ENCODE measurements around the gene TOX3. TPM values are rescaled to one million over a fixed set of nuclear protein-coding genes. Genes with fewer than 3 reads are reported as not detected.

The TOX3 gene
- total and polyA plus RNA-seq, 2 of the 13 experiments (the other 11 are each of a cell fraction or from before 2014, with no cell fraction given): 14.5 to 98.6 TPM

DNA sequence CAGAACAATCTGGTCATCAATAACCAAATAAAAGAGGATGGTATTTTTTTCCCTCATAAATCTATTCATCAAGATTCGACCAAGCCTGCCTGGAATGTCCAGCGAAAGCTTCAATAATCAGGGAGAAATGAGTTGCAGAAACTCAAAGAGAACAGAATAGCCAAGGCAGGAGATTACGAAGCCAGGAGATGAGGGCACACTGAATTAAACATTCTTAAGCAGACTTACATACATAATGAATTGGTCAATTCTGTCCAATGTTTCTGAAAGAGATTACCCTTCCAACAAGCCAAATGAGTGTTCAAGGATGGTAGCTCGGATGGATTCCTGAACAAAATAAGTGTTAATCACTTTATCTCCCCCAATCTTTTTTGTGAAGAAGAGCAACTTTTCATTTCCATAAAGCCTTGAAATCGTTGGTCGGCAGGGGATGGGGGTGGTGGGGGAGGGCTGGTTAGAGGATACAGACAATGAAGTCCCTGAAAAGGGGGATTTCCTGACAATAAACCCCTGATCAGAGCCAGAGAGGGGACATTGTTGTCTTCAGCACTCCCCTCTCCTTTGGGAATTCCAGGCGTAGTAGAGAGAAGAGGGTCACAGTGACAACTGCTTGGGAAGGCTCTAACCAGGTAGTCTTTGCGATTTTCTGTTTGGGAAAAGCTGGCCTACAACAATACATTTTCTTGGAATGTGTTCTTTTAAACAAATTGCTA, 20.7 kb downstream of the TOX3 start (continued):
- no peak for TF ChIP-seq SKI (IDR thresholded peaks at IDR 0.05; ENCODE audit: partially characterized antibody)

DNA sequence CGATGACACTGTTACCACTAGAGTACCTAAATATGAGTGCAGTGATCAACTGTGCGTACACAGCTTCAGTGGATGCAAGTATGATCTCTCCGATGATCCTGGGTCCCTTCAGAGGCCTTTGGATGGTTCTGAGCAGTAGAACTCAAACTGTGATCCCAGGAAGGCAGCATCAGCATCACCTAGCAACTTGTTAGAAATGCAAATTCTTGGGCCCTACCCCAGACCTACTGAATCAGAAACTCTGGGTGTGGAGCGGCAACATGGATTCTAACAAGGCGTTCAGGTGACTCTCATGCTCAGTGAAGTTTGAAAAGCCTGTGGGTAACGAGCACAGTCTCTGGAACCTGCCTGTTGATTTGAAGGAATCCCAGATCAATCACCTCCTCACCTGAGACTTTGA, 25.4 kb downstream of the TOX3 start:
- no peak for ATAC-seq
- in situ Hi-C loops (cut with HindIII; ENCODE audit: extremely low pct_ligation_motif_present, low pct_unique_long_range_greater_than_20kb) (no loop called here), intact Hi-C loops (cut with micrococcal nuclease; ENCODE audit: unreplicated experiment) (no loop called here)
- TF ChIP-seq RBM22 (optimal IDR thresholded peaks at IDR 0.05; ENCODE audit: low read length) (peak; percentile 20), ZNF563 (CRISPR knock-in tag; IDR thresholded peaks at IDR 0.05) (no peak), AGO2 (optimal IDR thresholded peaks at IDR 0.05; ENCODE audit: low read depth, low read length) (peak; percentile 35)
- 96% methylated on average over 4 of the region's 6 CpGs for WGBS (ENCODE audit: low lambda C conversion rate)
- Histone ChIP-seq H3K4me1 (ENCODE audit: insufficient read depth, low read length) (peaks cover 3% of the 10 kb centered on the region; the same call in 1 of the 2 replicates), H3K79me2 (ENCODE audit: insufficient read depth, low read length) (peaks cover 91% of the 10 kb centered on the region), H3K36me3 (replicated peaks in 1 of 2; ENCODE audit: control insufficient read depth in 1 of 2, insufficient read depth in 2 of 2, low read length in 2 of 2) (peaks cover 24 to 46% of the 10 kb centered on the region in 2 experiments), H3K4me3 (replicated peaks in 1 of 3; ENCODE audit: insufficient read depth in 1 of 3, low read depth in 2 of 3, low read length in 3 of 3) (no peak overlapping the region), H2AFZ (ENCODE audit: low read length) (no peak overlapping the region), H3K4me2 (ENCODE audit: low read depth, low read length) (no peak overlapping the region), H4K20me1 (ENCODE audit: insufficient read depth, low read length) (peaks cover 74% of the 10 kb centered on the region; the same call in 1 of the 2 replicates), H3K27me3 (ENCODE audit: control insufficient read depth in 1 of 2, insufficient read depth in 2 of 2, low read length in 2 of 2) (no peaks in the 10 kb centered on the region), H3K27ac (ENCODE audit: extremely low read length, insufficient read depth, low read length) (no peak overlapping the region), H3K9me3 (ENCODE audit: low read length) (no peaks in the 10 kb centered on the region), H3K9ac (ENCODE audit: insufficient read depth, low read depth, low read length) (no peak overlapping the region)
- DNase-seq (ENCODE audit: low spot score): no peak
- no peak for FAIRE-seq
- ChIA-PET CTCF (ENCODE audit: low intra/inter-chr PET ratio, low total read pairs) (no interaction called here), POLR2A (no interaction called here)
- no TSS peak for BruUV-seq (replicated peaks)

DNA sequence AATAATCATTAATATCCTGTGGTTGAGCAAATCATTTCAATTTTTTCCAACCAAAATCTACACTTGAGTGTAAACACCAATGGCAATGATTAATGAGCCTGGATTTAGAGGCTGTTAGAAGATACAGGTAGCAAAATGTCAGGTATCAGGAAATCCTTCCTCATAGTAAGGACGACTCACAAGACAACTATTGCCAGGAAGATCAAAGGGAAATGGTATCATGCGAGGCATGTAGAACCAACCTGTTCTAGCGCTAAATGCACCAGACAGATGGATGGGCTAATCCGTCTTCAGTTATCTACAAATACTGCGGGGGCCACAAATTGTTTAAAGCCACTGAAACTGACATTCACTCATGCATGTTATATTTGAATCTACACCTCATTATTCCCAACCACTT, 28.1 kb downstream of the TOX3 start:
- Histone ChIP-seq H3K9me3 (ENCODE audit: low read length) (no peaks in the 10 kb centered on the region), H2AFZ (ENCODE audit: low read length) (no peak overlapping the region), H3K27ac (ENCODE audit: extremely low read length, insufficient read depth, low read length) (no peak overlapping the region), H3K4me2 (ENCODE audit: low read depth, low read length) (no peak overlapping the region), H4K20me1 (ENCODE audit: insufficient read depth, low read length) (peaks cover 72% of the 10 kb centered on the region), H3K4me1 (ENCODE audit: insufficient read depth, low read length) (no peaks in the 10 kb centered on the region), H3K36me3 (replicated peaks in 1 of 2; ENCODE audit: control insufficient read depth in 1 of 2, insufficient read depth in 2 of 2, low read length in 2 of 2) (peaks cover 20 to 52% of the 10 kb centered on the region in 2 experiments), H3K9ac (ENCODE audit: insufficient read depth, low read depth, low read length) (no peak overlapping the region), H3K79me2 (ENCODE audit: insufficient read depth, low read length) (peaks cover 85% of the 10 kb centered on the region), H3K27me3 (ENCODE audit: control insufficient read depth in 1 of 2, insufficient read depth in 2 of 2, low read length in 2 of 2) (no peaks in the 10 kb centered on the region), H3K4me3 (replicated peaks in 1 of 3; ENCODE audit: insufficient read depth in 1 of 3, low read depth in 2 of 3, low read length in 3 of 3) (no peak overlapping the region)
- POLR2A ChIA-PET: no interaction called here
- no peak for DNase-seq (ENCODE audit: low spot score)
- ATAC-seq: no peak
- WGBS (ENCODE audit: low lambda C conversion rate): 98% methylated on average over 5 of the region's 5 CpGs
- no peak for FAIRE-seq
- CTCF ChIA-PET (ENCODE audit: low intra/inter-chr PET ratio, low total read pairs): no interaction called here
- in situ Hi-C loops (cut with HindIII; ENCODE audit: extremely low pct_ligation_motif_present, low pct_unique_long_range_greater_than_20kb) (no loop called here), intact Hi-C loops (cut with micrococcal nuclease; ENCODE audit: unreplicated experiment) (no loop called here)
- no peak for TF ChIP-seq HOXA9 (CRISPR knock-in tag; IDR thresholded peaks at IDR 0.05; ENCODE audit: borderline replicate concordance)
- peak; percentile 66 for TF ChIP-seq ZBTB33 (CRISPR knock-in tag; IDR thresholded peaks at IDR 0.05)
- no peak for TF ChIP-seq IRF2 (CRISPR knock-in tag; IDR thresholded peaks at IDR 0.05)
- TF ChIP-seq, protein P1, sequence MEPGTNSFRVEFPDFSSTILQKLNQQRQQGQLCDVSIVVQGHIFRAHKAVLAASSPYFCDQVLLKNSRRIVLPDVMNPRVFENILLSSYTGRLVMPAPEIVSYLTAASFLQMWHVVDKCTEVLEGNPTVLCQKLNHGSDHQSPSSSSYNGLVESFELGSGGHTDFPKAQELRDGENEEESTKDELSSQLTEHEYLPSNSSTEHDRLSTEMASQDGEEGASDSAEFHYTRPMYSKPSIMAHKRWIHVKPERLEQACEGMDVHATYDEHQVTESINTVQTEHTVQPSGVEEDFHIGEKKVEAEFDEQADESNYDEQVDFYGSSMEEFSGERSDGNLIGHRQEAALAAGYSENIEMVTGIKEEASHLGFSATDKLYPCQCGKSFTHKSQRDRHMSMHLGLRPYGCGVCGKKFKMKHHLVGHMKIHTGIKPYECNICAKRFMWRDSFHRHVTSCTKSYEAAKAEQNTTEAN (CRISPR knock-in tag; conservative IDR thresholded peaks at IDR 0.05): no peak
- no TSS peak for BruUV-seq (replicated peaks)
